Measurements from ENCODE around the gene BTBD8. TPM values are rescaled to one million over a fixed set of nuclear protein-coding genes. Genes with fewer than 3 reads are reported as not detected.

The BTBD8 gene
- total and polyA plus RNA-seq, 9 of the 15 experiments (the other 6 are each of a cell fraction or from before 2014, with no cell fraction given): 0.46 to 2.3 (median 1.2) TPM

GRCh38 chr1:92030656-92031107 is 49.5 kb upstream of the BTBD8 start:
- ChIA-PET CTCF (ENCODE audit: low intra/inter-chr PET ratio) (no interaction called here), POLR2A (no interaction called here)
- H3K4me3 ChIP-seq: no peak overlapping the region
- BruUV-seq (replicated peaks): no TSS peak
- no peaks in the 10 kb centered on the region for H3K36me3 ChIP-seq (ENCODE audit: control insufficient read depth, insufficient read depth, low read length)
- no peak for ATAC-seq
- no peak overlapping the region for H3K4me2 ChIP-seq (ENCODE audit: insufficient read depth, low read length)
- H3K9me3 ChIP-seq (replicated peaks; ENCODE audit: control insufficient read depth, insufficient read depth, low read depth, low read length): no peaks in the 10 kb centered on the region
- 3% methylated on average over 4 of the region's 4 CpGs for WGBS (ENCODE audit: insufficient coverage, low coverage, missing lambda C conversion rate)
- H3K9me1 ChIP-seq (ENCODE audit: control insufficient read depth, insufficient read depth, low read length): no peaks in the 10 kb centered on the region
- no peaks in the 10 kb centered on the region for H3K79me2 ChIP-seq (ENCODE audit: control insufficient read depth, insufficient read depth, low read length)
- in situ Hi-C loops (cut with MboI) (no loop called here), intact Hi-C loops (cut with micrococcal nuclease) (no loop called here)
- DNase-seq (ENCODE audit: extremely low read depth in 1 of 4, low spot score in 3 of 4): no peak
- peaks cover 0 to 7% of the 10 kb centered on the region in 2 experiments; a peak in 2 of 5 replicates for H3K4me1 ChIP-seq (replicated peaks in 1 of 2; ENCODE audit: control insufficient read depth in 2 of 2, insufficient read depth in 2 of 2, low read length in 2 of 2)
- H3K9ac ChIP-seq (ENCODE audit: insufficient read depth in 1 of 2, low read depth in 2 of 2, low read length in 2 of 2): no peak overlapping the region
- no peak for FAIRE-seq
- H3K27ac ChIP-seq (ENCODE audit: extremely low read depth, low read depth, low read length): no peak overlapping the region
- no peaks in the 10 kb centered on the region for H4K20me1 ChIP-seq (replicated peaks; ENCODE audit: control insufficient read depth, insufficient read depth, low read length)
- no peak overlapping the region for H2AFZ ChIP-seq (ENCODE audit: low read depth, low read length)
- H3K27me3 ChIP-seq (ENCODE audit: control insufficient read depth in 2 of 2, insufficient read depth in 2 of 2, low read length in 2 of 2): peaks cover 17 to 40% of the 10 kb centered on the region in 2 experiments
- TF ChIP-seq SIN3A (IDR thresholded peaks at IDR 0.05; ENCODE audit: borderline replicate concordance in 2 of 2, control insufficient read depth in 1 of 2, low read depth in 2 of 2, low read length in 2 of 2) (no peak), ZNF696 (CRISPR knock-in tag; conservative IDR thresholded peaks at IDR 0.05) (no peak), AFF4 (CRISPR knock-in tag; IDR thresholded peaks at IDR 0.05) (no peak), SRSF3 (IDR thresholded peaks at IDR 0.05; ENCODE audit: insufficient read depth, low read length) (no peak), MTF1 (CRISPR knock-in tag; IDR thresholded peaks at IDR 0.05; ENCODE audit: borderline replicate concordance) (no peak), NR3C1 (CRISPR knock-in tag; IDR thresholded peaks at IDR 0.05) (no peak), MCM3 (IDR thresholded peaks at IDR 0.05) (no peak), BHLHE40 (IDR thresholded peaks at IDR 0.05; ENCODE audit: low read length) (no peak), SMARCA5 (IDR thresholded peaks at IDR 0.05) (no peak), KLF6 (CRISPR knock-in tag; IDR thresholded peaks at IDR 0.05; ENCODE audit: borderline replicate concordance) (no peak), MLLT1 (IDR thresholded peaks at IDR 0.05) (no peak), ZBTB7A (IDR thresholded peaks at IDR 0.05; ENCODE audit: borderline replicate concordance, control insufficient read depth, low read depth, low read length) (no peak), TEAD1 (CRISPR knock-in tag; IDR thresholded peaks at IDR 0.05) (no peak), PRDM10 (IDR thresholded peaks at IDR 0.05; ENCODE audit: partially characterized antibody) (no peak)

All from K562 (cell line).